IPS DF 19.7 (cell line): ENCODE measurements around the gene PRSS57.

Experiments used
- DNase-seq: peaks from one replicate; pipeline ENCODE4 v3.0.0-alpha.2; 2013; ENCODE audit warnings: low read depth, low spot score

PRSS57 gene

DNA sequence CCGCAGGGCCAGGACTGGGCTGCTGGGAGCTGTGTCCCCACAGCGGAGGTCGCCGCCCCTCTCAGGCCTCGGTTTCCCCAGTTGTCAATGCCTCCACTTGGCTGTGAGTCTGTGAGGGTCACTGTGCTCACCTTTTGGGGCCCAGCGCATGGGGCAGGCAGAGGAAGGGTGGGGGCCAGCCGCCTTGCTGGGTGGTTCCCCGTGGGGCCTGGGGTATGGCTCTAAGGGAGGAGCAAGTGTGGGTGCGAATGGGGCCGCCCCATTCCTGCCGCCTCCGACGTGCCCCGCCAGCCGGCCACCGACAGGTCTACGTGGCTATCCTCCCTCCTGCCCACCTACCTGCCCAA is 56.4 kb downstream of the PRSS57 start:
- no peak for DNase-seq
